ENCODE results near the gene ENTPD8.
"Not testable (repeated sequence)": the region's sequence is repeated elsewhere in the genome, so short reads cannot be mapped to it uniquely, and the experiment has no call there.

The ENTPD8 gene

GRCh38 chr9:137467896-137468295 is 26.7 kb upstream of the ENTPD8 start:
- Histone ChIP-seq H3K36me3 (ENCODE audit: insufficient read depth) (no peaks in the 10 kb centered on the region), H4K20me1 (ENCODE audit: insufficient read depth) (no peaks in the 10 kb centered on the region), H3K9ac (no peak overlapping the region), H3K4me2 (no peak overlapping the region), H3K4me3 (IDR thresholded peaks at IDR 0.05; ENCODE audit: insufficient read depth, low read depth, low read length) (no peak overlapping the region), H3K27me3 (ENCODE audit: insufficient read depth, low read depth) (no peaks in the 10 kb centered on the region; the same call in 1 of the 2 replicates), H3K27ac (no peak overlapping the region), H2AFZ (ENCODE audit: low read depth) (no peak overlapping the region), H3K4me1 (ENCODE audit: low read depth, poor library complexity, severe bottlenecking) (peaks cover 7% of the 10 kb centered on the region), H3K79me2 (ENCODE audit: insufficient read depth, low read depth) (no peaks in the 10 kb centered on the region)
- no peak for TF ChIP-seq CTCF (conservative IDR thresholded peaks at IDR 0.05; ENCODE audit: low read depth, low read length)

- Histone ChIP-seq H3K27ac (no peak overlapping the region), H3K79me2 (ENCODE audit: insufficient read depth, low read depth) (no peaks in the 10 kb centered on the region), H3K4me2 (no peak overlapping the region), H2AFZ (ENCODE audit: low read depth) (no peak overlapping the region), H4K20me1 (ENCODE audit: insufficient read depth) (no peaks in the 10 kb centered on the region), H3K27me3 (ENCODE audit: insufficient read depth, low read depth) (no peaks in the 10 kb centered on the region; the same call in 1 of the 2 replicates), H3K9ac (no peak overlapping the region), H3K36me3 (ENCODE audit: insufficient read depth) (no peaks in the 10 kb centered on the region), H3K4me3 (IDR thresholded peaks at IDR 0.05; ENCODE audit: insufficient read depth, low read depth, low read length) (no peak overlapping the region), H3K4me1 (ENCODE audit: low read depth, poor library complexity, severe bottlenecking) (peaks cover 7% of the 10 kb centered on the region)
- no peak for TF ChIP-seq CTCF (conservative IDR thresholded peaks at IDR 0.05; ENCODE audit: low read depth, low read length)
Observed at GRCh38 chr9:137467161-137467581, 26.0 kb upstream of the ENTPD8 start.

- H3K9ac ChIP-seq: not testable (repeated sequence)
Observed at GRCh38 chr9:137466389-137467085, 25.4 kb upstream of the ENTPD8 start.

GRCh38 chr9:137465720-137466388 is 24.7 kb upstream of the ENTPD8 start:
- Histone ChIP-seq H3K27ac (no peak overlapping the region), H3K4me3 (IDR thresholded peaks at IDR 0.05; ENCODE audit: insufficient read depth, low read depth, low read length) (no peak overlapping the region), H3K27me3 (ENCODE audit: insufficient read depth, low read depth) (no peaks in the 10 kb centered on the region; the same call in 1 of the 2 replicates), H3K79me2 (ENCODE audit: insufficient read depth, low read depth) (no peaks in the 10 kb centered on the region), H3K4me2 (no peak overlapping the region), H3K9ac (no peak overlapping the region), H3K4me1 (ENCODE audit: low read depth, poor library complexity, severe bottlenecking) (peaks cover 4% of the 10 kb centered on the region), H2AFZ (ENCODE audit: low read depth) (no peak overlapping the region), H4K20me1 (ENCODE audit: insufficient read depth) (no peaks in the 10 kb centered on the region), H3K36me3 (ENCODE audit: insufficient read depth) (no peaks in the 10 kb centered on the region)
- TF ChIP-seq CTCF (conservative IDR thresholded peaks at IDR 0.05; ENCODE audit: low read depth, low read length): no peak

More at GRCh38 chr9:137466389-137467085, 25.4 kb upstream of the ENTPD8 start:
- H2AFZ ChIP-seq (ENCODE audit: low read depth); H3K79me2 ChIP-seq (ENCODE audit: insufficient read depth, low read depth); H3K36me3 ChIP-seq (ENCODE audit: insufficient read depth); H3K4me1 ChIP-seq (ENCODE audit: low read depth, poor library complexity, severe bottlenecking); H3K27me3 ChIP-seq (ENCODE audit: insufficient read depth, low read depth); H4K20me1 ChIP-seq (ENCODE audit: insufficient read depth); H3K27ac ChIP-seq; H3K4me2 ChIP-seq; H3K4me3 ChIP-seq (IDR thresholded peaks at IDR 0.05; ENCODE audit: insufficient read depth, low read depth, low read length): not testable (repeated sequence)
